HEK293 (cell line): ENCODE results near the gene MGLL.
A peak's percentile ranks its signal among the peaks of the same experiment; 100 is the strongest.

ENCODE experiments used
- CTCF ChIA-PET: fragments of 350-600 bp; formaldehyde crosslinking; extraction: SDS; loops from one replicate; lab custom pipeline; 2021; ENCODE audit warnings: antibody characterized with exemption; lab: Yijun Ruan, JAX
- POLR2A ChIA-PET: fragments of 300-600 bp; formaldehyde crosslinking; extraction: SDS; loops from one replicate; lab custom pipeline; 2020; ENCODE audit warnings: antibody characterized with exemption, inconsistent platforms; lab: Yijun Ruan, JAX
- H3K27ac ChIP-seq: fragments of 200-500 bp; sonication (Bioruptor generic); 2 replicates; pipeline ENCODE4 v1.5.1; 2014; ENCODE audit warnings: low read depth, low read length, control low read depth, inconsistent platforms; ENCODE audit errors: extremely low read depth
- H3K36me3 ChIP-seq, 2 experiments: fragments of 200-500 bp in 1 of 2; sonication (Bioruptor generic) in 1 of 2; 1 replicate in 1 of 2; 2 replicates in 1 of 2; pipeline ENCODE4 v1.5.1; 2014 to 2017; ENCODE audit warnings: inconsistent platforms in 2 of 2, low read length in 2 of 2; ENCODE audit not compliant: control insufficient read depth in 2 of 2, insufficient read depth in 1 of 2
- H3K4me1 ChIP-seq: fragments of 200-500 bp; sonication (Bioruptor generic); 2 replicates; pipeline ENCODE4 v1.5.1; 2014; ENCODE audit warnings: mild to moderate bottlenecking, low read length, inconsistent platforms; ENCODE audit not compliant: control insufficient read depth, insufficient read depth
- H3K4me3 ChIP-seq: 2 replicates; pipeline ENCODE4 v1.5.1; 2011; ENCODE audit warnings: low read depth, mild to moderate bottlenecking, control low read depth, low read length, moderate library complexity
- H3K9me3 ChIP-seq: fragments of 200-500 bp; sonication (Bioruptor generic); 2 replicates; pipeline ENCODE4 v1.5.1; 2014; ENCODE audit warnings: low read depth, low read length, inconsistent platforms; ENCODE audit not compliant: control insufficient read depth, insufficient read depth
- FEZF1 ChIP-seq: fragments of 450-650 bp; formaldehyde crosslinking; IDR thresholded peaks from 2 replicates; pipeline ENCODE4 v1.5.1; 2016; ENCODE audit warnings: missing biosample characterization, missing genetic modification characterization
- YY2 ChIP-seq: fragments of 450-650 bp; formaldehyde crosslinking; IDR thresholded peaks from 2 replicates; pipeline ENCODE4 v1.5.1; 2016; ENCODE audit warnings: missing biosample characterization, missing genetic modification characterization
- ZNF202 ChIP-seq: fragments of 450-650 bp; formaldehyde crosslinking; IDR thresholded peaks from 2 replicates; pipeline ENCODE4 v1.5.1; 2016; ENCODE audit warnings: missing biosample characterization, missing genetic modification characterization, borderline replicate concordance
- ZNF211 ChIP-seq: fragments of 450-650 bp; formaldehyde crosslinking; IDR thresholded peaks from 2 replicates; pipeline ENCODE4 v1.5.1; 2016; ENCODE audit warnings: low read depth, missing biosample characterization, missing genetic modification characterization
- ZNF354C ChIP-seq: fragments of 450-650 bp; formaldehyde crosslinking; IDR thresholded peaks from 2 replicates; pipeline ENCODE4 v1.5.1; 2016; ENCODE audit warnings: missing biosample characterization, missing genetic modification characterization, low read depth, borderline replicate concordance
- ZNF521 ChIP-seq: fragments of 450-650 bp; formaldehyde crosslinking; IDR thresholded peaks from 2 replicates; pipeline ENCODE4 v1.5.1; 2017; ENCODE audit warnings: missing biosample characterization, mild to moderate bottlenecking, missing genetic modification characterization
- ZNF664 ChIP-seq: fragments of 450-650 bp; formaldehyde crosslinking; IDR thresholded peaks from 2 replicates; pipeline ENCODE4 v1.5.1; 2016; ENCODE audit warnings: missing biosample characterization, missing genetic modification characterization
- ZNF843 ChIP-seq: fragments of 450-650 bp; formaldehyde crosslinking; IDR thresholded peaks from 2 replicates; pipeline ENCODE4 v1.5.1; 2016; ENCODE audit warnings: missing biosample characterization, missing genetic modification characterization
- TF ChIP-seq, protein P1 (sequence below): fragments of 450-650 bp; formaldehyde crosslinking; IDR thresholded peaks from 2 replicates; pipeline ENCODE4 v1.5.1; 2017; ENCODE audit warnings: missing biosample characterization, missing genetic modification characterization
- TF ChIP-seq, protein P2 (sequence below): fragments of 450-650 bp; IDR thresholded peaks from 2 replicates; pipeline ENCODE4 v1.5.1; 2018; ENCODE audit warnings: missing biosample characterization, missing genetic modification characterization
- TF ChIP-seq, protein P3 (sequence below): fragments of 450-650 bp; formaldehyde crosslinking; IDR thresholded peaks from 2 replicates; pipeline ENCODE4 v1.5.1; 2016; ENCODE audit warnings: missing biosample characterization, missing genetic modification characterization
- TF ChIP-seq, protein P4 (sequence below): fragments of 450-650 bp; formaldehyde crosslinking; IDR thresholded peaks from 2 replicates; pipeline ENCODE4 v1.5.1; 2016; ENCODE audit warnings: missing biosample characterization, missing genetic modification characterization, borderline replicate concordance
- TF ChIP-seq, protein P5 (sequence below): fragments of 450-650 bp; formaldehyde crosslinking; IDR thresholded peaks from 2 replicates; pipeline ENCODE4 v1.5.1; 2016; ENCODE audit warnings: missing biosample characterization, missing genetic modification characterization

MGLL gene

DNA sequence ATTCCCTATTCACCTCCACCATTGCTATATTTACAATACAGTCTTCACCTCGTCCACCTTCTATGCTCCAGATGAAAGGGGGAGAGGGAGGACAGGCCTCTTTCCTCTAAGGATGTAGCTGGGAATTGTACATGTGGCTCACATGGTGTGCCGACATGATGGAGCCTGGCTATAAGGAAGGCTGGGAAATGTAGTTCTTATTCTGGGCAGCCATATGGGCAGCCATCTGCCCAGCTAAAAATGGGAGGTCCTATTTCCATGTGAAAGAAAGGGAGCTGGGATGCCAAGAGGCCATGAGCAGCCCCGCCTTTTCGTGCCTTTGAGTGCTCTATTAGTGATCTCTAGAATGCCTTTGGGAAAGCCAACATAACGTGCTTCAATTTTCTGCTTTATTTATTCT, 27.1 kb upstream of the MGLL start:
- no peak overlapping the region for H3K27ac ChIP-seq
- H3K9me3 ChIP-seq = no peaks in the 10 kb centered on the region
- TF ChIP-seq ZNF354C (tag by site-specific recombination) (no peak), YY2 (tag by site-specific recombination) (0 out of 2 replicates have a peak, but pooled peaks have one; percentile 32)
- TF ChIP-seq, protein P1, sequence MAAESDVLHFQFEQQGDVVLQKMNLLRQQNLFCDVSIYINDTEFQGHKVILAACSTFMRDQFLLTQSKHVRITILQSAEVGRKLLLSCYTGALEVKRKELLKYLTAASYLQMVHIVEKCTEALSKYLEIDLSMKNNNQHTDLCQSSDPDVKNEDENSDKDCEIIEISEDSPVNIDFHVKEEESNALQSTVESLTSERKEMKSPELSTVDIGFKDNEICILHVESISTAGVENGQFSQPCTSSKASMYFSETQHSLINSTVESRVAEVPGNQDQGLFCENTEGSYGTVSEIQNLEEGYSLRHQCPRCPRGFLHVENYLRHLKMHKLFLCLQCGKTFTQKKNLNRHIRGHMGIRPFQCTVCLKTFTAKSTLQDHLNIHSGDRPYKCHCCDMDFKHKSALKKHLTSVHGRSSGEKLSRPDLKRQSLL = 0 out of 2 replicates have a peak, but pooled peaks have one; percentile 25
- TF ChIP-seq, protein P2, sequence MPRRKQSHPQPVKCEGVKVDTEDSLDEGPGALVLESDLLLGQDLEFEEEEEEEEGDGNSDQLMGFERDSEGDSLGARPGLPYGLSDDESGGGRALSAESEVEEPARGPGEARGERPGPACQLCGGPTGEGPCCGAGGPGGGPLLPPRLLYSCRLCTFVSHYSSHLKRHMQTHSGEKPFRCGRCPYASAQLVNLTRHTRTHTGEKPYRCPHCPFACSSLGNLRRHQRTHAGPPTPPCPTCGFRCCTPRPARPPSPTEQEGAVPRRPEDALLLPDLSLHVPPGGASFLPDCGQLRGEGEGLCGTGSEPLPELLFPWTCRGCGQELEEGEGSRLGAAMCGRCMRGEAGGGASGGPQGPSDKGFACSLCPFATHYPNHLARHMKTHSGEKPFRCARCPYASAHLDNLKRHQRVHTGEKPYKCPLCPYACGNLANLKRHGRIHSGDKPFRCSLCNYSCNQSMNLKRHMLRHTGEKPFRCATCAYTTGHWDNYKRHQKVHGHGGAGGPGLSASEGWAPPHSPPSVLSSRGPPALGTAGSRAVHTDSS (tag by site-specific recombination) = no peak
- TF ChIP-seq, all 188 proteins: peak for 2
- H3K36me3 ChIP-seq = no peaks in the 10 kb centered on the region
- no peaks in the 10 kb centered on the region for H3K4me1 ChIP-seq
- ChIA-PET CTCF (interaction anchor here (0.7 kb wide), 1 partner anchor 44 kb away, joined by 6 read pairs; no protein-coding TSS in a partner anchor), POLR2A (no interaction called here)
- no peak overlapping the region for H3K4me3 ChIP-seq

DNA sequence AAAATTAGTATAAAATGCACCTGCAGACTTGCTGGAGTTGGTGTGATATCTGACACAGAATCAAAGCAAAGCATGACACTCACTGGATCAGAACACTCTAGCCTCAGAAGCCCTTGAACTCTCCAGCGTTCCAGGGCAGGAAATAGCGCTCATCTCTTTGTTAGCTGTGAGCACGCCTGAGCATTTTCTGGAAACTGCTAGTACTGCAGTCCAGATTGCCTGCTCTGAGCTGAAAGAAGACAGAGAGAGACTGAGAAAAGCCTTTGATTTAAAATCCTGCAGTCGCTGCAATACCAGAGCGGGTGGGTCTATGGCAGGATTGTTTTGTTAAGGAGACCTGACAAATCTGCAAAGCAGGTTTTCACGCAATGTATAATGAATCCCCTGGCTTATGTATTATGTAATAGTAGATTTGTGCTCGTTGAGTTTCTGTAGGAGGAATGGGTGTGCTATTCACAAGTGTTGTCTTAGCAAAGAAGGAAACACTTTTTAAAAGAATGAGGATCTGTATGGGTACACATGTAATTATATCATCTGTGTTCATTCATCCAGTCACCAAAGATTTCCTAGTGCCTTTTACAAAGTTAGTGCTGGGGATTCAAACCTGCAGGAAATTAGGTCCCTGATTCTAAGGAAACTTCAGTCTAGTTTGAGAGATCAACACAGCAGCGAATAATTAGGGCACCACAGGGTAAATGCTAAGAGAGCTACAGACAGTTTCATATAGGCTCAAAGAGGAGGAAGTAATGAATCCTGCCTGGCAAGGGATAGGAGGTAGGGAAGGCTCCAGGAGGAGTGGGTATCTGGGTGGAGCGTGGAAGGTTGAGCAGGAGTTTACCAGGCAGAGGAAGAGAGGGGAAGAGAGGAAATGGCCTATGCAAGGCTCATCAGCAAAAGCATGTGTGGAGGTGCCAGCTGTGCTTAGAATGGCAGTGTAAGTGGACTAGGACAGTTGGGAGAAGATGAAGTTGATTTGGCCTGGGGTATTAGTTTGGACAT, 26.1 kb upstream of the MGLL start:
- Histone ChIP-seq H3K27ac (no peak overlapping the region), H3K4me1 (no peaks in the 10 kb centered on the region), H3K9me3 (no peaks in the 10 kb centered on the region), H3K4me3 (no peak overlapping the region), H3K36me3 (no peaks in the 10 kb centered on the region)
- ChIA-PET POLR2A (no interaction called here), CTCF (interaction anchor here (0.7 to 0.8 kb wide), 4 partner anchors 16 to 274 kb away, joined by 3 to 6 read pairs (median 3); no protein-coding TSS in a partner anchor)
- TF ChIP-seq, protein P3, sequence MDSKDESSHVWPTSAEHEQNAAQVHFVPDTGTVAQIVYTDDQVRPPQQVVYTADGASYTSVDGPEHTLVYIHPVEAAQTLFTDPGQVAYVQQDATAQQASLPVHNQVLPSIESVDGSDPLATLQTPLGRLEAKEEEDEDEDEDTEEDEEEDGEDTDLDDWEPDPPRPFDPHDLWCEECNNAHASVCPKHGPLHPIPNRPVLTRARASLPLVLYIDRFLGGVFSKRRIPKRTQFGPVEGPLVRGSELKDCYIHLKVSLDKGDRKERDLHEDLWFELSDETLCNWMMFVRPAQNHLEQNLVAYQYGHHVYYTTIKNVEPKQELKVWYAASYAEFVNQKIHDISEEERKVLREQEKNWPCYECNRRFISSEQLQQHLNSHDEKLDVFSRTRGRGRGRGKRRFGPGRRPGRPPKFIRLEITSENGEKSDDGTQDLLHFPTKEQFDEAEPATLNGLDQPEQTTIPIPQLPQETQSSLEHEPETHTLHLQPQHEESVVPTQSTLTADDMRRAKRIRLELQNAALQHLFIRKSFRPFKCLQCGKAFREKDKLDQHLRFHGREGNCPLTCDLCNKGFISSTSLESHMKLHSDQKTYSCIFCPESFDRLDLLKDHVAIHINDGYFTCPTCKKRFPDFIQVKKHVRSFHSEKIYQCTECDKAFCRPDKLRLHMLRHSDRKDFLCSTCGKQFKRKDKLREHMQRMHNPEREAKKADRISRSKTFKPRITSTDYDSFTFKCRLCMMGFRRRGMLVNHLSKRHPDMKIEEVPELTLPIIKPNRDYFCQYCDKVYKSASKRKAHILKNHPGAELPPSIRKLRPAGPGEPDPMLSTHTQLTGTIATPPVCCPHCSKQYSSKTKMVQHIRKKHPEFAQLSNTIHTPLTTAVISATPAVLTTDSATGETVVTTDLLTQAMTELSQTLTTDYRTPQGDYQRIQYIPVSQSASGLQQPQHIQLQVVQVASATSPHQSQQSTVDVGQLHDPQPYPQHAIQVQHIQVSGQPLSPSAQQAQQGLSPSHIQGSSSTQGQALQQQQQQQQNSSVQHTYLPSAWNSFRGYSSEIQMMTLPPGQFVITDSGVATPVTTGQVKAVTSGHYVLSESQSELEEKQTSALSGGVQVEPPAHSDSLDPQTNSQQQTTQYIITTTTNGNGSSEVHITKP = no peak
- TF ChIP-seq ZNF843 (tag by site-specific recombination) = no peak
- no peak for TF ChIP-seq ZNF664 (tag by site-specific recombination)
- TF ChIP-seq ZNF521 = no peak
- TF ChIP-seq, protein P4, sequence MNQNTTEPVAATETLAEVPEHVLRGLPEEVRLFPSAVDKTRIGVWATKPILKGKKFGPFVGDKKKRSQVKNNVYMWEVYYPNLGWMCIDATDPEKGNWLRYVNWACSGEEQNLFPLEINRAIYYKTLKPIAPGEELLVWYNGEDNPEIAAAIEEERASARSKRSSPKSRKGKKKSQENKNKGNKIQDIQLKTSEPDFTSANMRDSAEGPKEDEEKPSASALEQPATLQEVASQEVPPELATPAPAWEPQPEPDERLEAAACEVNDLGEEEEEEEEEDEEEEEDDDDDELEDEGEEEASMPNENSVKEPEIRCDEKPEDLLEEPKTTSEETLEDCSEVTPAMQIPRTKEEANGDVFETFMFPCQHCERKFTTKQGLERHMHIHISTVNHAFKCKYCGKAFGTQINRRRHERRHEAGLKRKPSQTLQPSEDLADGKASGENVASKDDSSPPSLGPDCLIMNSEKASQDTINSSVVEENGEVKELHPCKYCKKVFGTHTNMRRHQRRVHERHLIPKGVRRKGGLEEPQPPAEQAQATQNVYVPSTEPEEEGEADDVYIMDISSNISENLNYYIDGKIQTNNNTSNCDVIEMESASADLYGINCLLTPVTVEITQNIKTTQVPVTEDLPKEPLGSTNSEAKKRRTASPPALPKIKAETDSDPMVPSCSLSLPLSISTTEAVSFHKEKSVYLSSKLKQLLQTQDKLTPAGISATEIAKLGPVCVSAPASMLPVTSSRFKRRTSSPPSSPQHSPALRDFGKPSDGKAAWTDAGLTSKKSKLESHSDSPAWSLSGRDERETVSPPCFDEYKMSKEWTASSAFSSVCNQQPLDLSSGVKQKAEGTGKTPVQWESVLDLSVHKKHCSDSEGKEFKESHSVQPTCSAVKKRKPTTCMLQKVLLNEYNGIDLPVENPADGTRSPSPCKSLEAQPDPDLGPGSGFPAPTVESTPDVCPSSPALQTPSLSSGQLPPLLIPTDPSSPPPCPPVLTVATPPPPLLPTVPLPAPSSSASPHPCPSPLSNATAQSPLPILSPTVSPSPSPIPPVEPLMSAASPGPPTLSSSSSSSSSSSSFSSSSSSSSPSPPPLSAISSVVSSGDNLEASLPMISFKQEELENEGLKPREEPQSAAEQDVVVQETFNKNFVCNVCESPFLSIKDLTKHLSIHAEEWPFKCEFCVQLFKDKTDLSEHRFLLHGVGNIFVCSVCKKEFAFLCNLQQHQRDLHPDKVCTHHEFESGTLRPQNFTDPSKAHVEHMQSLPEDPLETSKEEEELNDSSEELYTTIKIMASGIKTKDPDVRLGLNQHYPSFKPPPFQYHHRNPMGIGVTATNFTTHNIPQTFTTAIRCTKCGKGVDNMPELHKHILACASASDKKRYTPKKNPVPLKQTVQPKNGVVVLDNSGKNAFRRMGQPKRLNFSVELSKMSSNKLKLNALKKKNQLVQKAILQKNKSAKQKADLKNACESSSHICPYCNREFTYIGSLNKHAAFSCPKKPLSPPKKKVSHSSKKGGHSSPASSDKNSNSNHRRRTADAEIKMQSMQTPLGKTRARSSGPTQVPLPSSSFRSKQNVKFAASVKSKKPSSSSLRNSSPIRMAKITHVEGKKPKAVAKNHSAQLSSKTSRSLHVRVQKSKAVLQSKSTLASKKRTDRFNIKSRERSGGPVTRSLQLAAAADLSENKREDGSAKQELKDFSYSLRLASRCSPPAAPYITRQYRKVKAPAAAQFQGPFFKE (tag by site-specific recombination) = no peak
- TF ChIP-seq ZNF211 = no peak
- TF ChIP-seq, protein P5, sequence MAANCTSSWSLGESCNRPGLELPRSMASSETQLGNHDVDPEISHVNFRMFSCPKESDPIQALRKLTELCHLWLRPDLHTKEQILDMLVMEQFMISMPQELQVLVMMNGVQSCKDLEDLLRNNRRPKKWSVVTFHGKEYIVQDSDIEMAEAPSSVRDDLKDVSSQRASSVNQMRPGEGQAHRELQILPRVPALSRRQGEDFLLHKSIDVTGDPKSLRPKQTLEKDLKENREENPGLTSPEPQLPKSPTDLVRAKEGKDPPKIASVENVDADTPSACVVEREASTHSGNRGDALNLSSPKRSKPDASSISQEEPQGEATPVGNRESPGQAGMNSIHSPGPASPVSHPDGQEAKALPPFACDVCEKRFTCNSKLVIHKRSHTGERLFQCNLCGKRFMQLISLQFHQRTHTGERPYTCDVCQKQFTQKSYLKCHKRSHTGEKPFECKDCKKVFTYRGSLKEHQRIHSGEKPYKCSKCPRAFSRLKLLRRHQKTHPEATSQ = no peak
- TF ChIP-seq ZNF202 = no peak
- TF ChIP-seq FEZF1 (tag by site-specific recombination) = no peak
